ENCODE results near the gene USH1C. TPM values are rescaled to one million over a fixed set of nuclear protein-coding genes. Genes with fewer than 3 reads are reported as not detected.

USH1C gene
- total RNA-seq, 1 donor, result not detected

GRCh38 chr11:17543574-17544180 lies 539 bp downstream of the USH1C start:
- Histone ChIP-seq H3K4me1 (ENCODE audit: insufficient read depth, low read length) (no peaks in the 10 kb centered on the region), H3K9me3 (ENCODE audit: low read depth, low read length) (no peaks in the 10 kb centered on the region), H3K27me3 (ENCODE audit: insufficient read depth, low read length) (peaks cover 7% of the 10 kb centered on the region), H3K4me3 (ENCODE audit: low read length) (no peak overlapping the region)

- Histone ChIP-seq H3K9me3 (ENCODE audit: low read depth, low read length) (no peaks in the 10 kb centered on the region), H3K4me3 (ENCODE audit: low read length) (no peak overlapping the region), H3K27me3 (ENCODE audit: insufficient read depth, low read length) (peaks cover 7% of the 10 kb centered on the region), H3K4me1 (ENCODE audit: insufficient read depth, low read length) (no peaks in the 10 kb centered on the region)
Observed at GRCh38 chr11:17543041-17543440, 1.2 kb downstream of the USH1C start.

GRCh38 chr11:17542249-17542648 lies 2.0 kb downstream of the USH1C start:
- peaks cover 7% of the 10 kb centered on the region for H3K27me3 ChIP-seq (ENCODE audit: insufficient read depth, low read length)
- H3K4me1 ChIP-seq (ENCODE audit: insufficient read depth, low read length), result no peaks in the 10 kb centered on the region
- H3K4me3 ChIP-seq (ENCODE audit: low read length), result no peak overlapping the region
- no peaks in the 10 kb centered on the region for H3K9me3 ChIP-seq (ENCODE audit: low read depth, low read length)

DNA sequence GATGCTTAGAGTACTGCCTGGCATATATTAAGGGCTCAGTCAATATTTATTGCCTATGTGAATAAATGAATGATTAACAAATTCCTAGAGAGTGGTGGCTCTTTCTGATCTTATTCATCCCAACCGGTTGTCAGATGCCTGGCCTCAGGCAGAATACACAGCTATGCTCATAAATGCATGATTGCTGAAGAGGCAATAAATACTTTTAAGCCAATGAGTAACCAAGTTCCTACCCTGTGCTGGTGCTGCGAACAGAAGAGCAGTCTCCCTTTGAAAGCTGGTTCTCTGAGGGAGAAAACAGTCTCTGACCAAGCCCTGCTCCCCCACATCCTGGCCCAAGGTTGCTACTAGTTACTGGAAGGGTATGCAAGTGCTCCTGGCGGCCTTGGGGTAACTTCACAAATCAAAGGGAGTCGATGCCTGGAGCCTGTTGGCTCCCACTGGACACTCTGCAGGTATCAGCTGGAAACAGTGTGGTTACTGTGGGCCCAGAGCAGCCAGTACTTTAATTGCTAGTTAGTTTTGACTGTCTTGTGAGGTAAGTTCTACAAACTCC lies 2.8 kb downstream of the USH1C start:
- H3K9me3 ChIP-seq (ENCODE audit: low read depth, low read length), result no peaks in the 10 kb centered on the region
- no peaks in the 10 kb centered on the region for H3K4me1 ChIP-seq (ENCODE audit: insufficient read depth, low read length)
- H3K27me3 ChIP-seq (ENCODE audit: insufficient read depth, low read length), result peaks cover 7% of the 10 kb centered on the region
- H3K4me3 ChIP-seq (ENCODE audit: low read length), result no peak overlapping the region

DNA sequence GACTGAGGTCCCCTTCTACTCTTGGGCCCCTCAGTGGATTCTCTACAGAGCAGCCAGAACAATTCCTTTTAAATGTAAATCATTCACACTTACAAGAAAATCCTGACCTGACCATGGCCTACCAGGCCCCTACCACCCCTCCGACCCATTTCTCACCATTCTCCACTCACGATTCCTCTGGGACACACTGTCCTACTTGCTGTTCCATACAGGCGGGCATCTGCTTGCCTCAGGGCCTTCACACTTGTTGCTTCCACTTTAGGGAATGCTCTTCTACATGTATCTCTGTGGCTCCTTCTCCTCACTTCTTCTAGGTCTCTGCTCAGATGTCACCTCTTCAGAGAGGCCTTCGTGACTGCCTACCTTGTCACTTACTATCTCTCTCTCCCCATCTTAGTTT lies 3.4 kb downstream of the USH1C start:
- Histone ChIP-seq H3K9me3 (ENCODE audit: low read depth, low read length) (no peaks in the 10 kb centered on the region), H3K4me3 (ENCODE audit: low read length) (no peak overlapping the region), H3K27me3 (ENCODE audit: insufficient read depth, low read length) (peaks cover 7% of the 10 kb centered on the region), H3K4me1 (ENCODE audit: insufficient read depth, low read length) (no peaks in the 10 kb centered on the region)

DNA sequence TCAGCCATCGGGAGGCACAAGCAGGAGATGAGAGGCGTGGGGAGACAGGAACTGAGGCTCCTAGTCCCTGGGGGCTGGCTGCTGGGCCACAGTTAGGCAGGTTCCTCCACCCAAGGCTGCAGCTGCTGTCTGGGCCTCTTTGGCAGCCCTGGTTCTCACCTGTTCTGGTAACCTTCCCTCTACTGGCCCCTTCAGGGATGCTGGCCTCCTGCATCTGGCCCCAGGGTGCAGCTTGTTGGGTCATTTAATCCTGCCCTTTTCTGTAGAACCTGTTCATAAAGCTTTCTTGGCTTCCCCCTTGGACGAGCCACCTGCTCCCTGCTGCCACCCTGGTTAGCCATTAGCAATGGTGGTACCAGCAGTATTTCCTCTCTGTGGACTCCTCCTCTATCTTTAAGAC lies 5.5 kb downstream of the USH1C start:
- H3K27me3 ChIP-seq (ENCODE audit: insufficient read depth, low read length), result peaks cover 2% of the 10 kb centered on the region
- H3K9me3 ChIP-seq (ENCODE audit: low read depth, low read length), result no peaks in the 10 kb centered on the region
- H3K4me1 ChIP-seq (ENCODE audit: insufficient read depth, low read length), result no peaks in the 10 kb centered on the region
- H3K4me3 ChIP-seq (ENCODE audit: low read length), result no peak overlapping the region

DNA sequence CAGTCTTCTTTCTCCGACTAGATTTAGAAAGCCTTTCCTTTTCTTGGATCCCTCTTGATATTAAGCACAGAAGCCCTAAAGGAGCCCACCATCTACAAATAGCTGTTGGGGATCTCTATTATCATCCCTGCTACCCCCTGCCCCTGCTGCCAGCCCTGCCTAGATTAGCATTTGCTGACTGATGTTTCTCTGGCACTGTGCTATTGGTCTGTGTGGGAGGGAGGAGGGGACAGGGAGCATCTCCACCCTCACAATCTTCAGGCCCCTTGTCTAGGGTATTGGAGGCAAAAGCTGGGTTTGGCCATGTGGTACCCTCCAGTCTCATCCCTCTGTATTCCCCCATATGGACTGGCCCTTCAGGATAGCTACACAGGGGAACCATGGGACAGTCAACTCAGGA lies 6.2 kb downstream of the USH1C start:
- H3K27me3 ChIP-seq (ENCODE audit: insufficient read depth, low read length), result no peaks in the 10 kb centered on the region
- no peaks in the 10 kb centered on the region for H3K4me1 ChIP-seq (ENCODE audit: insufficient read depth, low read length)
- no peak overlapping the region for H3K4me3 ChIP-seq (ENCODE audit: low read length)
- H3K9me3 ChIP-seq (ENCODE audit: low read depth, low read length), result no peaks in the 10 kb centered on the region

DNA sequence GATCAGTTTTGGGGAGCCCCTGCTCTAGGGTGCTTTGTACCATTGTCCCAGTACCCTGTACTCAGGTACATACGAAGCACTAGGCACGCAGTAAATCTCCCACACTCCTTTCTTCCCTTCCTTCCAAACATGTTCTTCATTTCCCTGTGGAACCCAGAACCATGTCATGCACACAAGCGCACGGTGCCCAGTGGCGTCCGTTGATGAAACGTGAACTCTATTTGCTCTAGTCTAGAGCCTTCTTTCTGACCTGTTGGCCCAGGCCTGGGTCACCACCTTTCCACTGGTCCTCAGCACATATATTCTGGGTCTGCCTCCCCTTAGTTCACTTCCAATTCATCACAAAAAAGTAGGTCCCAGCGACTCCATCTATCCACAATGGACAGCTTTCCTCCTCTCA lies 7.0 kb downstream of the USH1C start:
- no peaks in the 10 kb centered on the region for H3K4me1 ChIP-seq (ENCODE audit: insufficient read depth, low read length)
- no peaks in the 10 kb centered on the region for H3K27me3 ChIP-seq (ENCODE audit: insufficient read depth, low read length)
- H3K9me3 ChIP-seq (ENCODE audit: low read depth, low read length), result no peaks in the 10 kb centered on the region
- H3K4me3 ChIP-seq (ENCODE audit: low read length), result no peak overlapping the region

DNA sequence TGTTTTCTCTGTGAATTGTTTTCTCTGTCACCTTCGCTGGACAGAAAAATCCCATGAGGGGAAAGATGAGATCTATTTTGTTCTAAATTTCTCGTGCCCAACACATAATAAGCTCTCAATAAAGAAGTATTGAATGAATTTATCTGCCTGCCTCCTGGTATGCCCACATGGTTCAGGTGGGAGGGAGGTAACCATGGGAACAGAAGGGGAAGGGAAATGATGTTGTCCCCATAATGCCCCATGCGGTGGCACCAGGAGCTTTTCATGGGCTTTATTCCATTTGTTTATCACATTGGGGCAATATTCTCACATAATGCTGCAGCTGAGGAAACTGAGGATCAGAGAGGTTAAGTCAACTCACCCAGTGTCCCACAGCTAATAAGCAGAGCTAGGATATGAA lies 8.7 kb downstream of the USH1C start:
- H3K9me3 ChIP-seq (ENCODE audit: low read depth, low read length), result no peaks in the 10 kb centered on the region
- H3K4me1 ChIP-seq (ENCODE audit: insufficient read depth, low read length), result no peaks in the 10 kb centered on the region
- no peaks in the 10 kb centered on the region for H3K27me3 ChIP-seq (ENCODE audit: insufficient read depth, low read length)
- no peak overlapping the region for H3K4me3 ChIP-seq (ENCODE audit: low read length)

DNA sequence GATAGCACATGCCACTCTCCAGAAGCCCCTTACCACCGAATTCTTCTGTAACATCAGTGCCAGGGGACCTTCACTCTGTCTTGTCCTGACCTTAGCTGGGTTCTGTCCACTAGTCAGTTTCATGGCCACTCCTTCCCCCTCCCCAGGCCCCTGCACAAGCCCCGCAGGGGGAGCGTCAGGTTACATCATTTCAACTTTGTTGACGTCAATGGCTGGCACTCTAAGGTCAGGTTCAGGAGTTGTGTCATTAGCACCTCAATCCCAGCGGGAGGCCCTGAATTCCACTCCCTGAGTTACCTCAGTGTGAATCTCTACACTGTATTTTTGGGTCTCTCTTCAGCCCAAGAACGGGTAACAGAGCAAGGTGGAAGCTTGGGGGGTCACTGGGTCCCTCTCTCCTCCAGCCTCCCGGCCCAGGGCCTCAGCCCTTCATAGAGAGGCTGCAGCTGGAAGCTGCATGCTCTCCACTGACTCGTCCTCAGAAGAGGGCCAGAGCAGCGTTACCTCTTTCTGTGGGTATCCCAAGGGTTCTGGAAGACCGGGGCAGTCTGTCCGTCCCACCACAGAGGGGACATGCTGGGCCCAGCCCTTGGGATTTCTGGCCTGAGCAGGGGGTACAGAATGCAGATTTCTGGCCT lies 10.3 kb downstream of the USH1C start:
- Histone ChIP-seq H3K27me3 (ENCODE audit: insufficient read depth, low read length) (no peaks in the 10 kb centered on the region), H3K4me1 (ENCODE audit: insufficient read depth, low read length) (no peaks in the 10 kb centered on the region), H3K4me3 (ENCODE audit: low read length) (no peak overlapping the region), H3K9me3 (ENCODE audit: low read depth, low read length) (no peaks in the 10 kb centered on the region)

- Histone ChIP-seq H3K27me3 (ENCODE audit: insufficient read depth, low read length) (no peaks in the 10 kb centered on the region), H3K4me3 (ENCODE audit: low read length) (no peak overlapping the region), H3K4me1 (ENCODE audit: insufficient read depth, low read length) (no peaks in the 10 kb centered on the region), H3K9me3 (ENCODE audit: low read depth, low read length) (no peaks in the 10 kb centered on the region)
Observed at GRCh38 chr11:17533341-17533740, 10.9 kb downstream of the USH1C start.

GRCh38 chr11:17532784-17533183 lies 11.4 kb downstream of the USH1C start:
- Histone ChIP-seq H3K4me3 (ENCODE audit: low read length) (no peak overlapping the region), H3K9me3 (ENCODE audit: low read depth, low read length) (no peaks in the 10 kb centered on the region), H3K27me3 (ENCODE audit: insufficient read depth, low read length) (no peaks in the 10 kb centered on the region), H3K4me1 (ENCODE audit: insufficient read depth, low read length) (no peaks in the 10 kb centered on the region)

GRCh38 chr11:17531636-17532113 lies 12.5 kb downstream of the USH1C start:
- H3K9me3 ChIP-seq (ENCODE audit: low read depth, low read length), result no peaks in the 10 kb centered on the region
- H3K27me3 ChIP-seq (ENCODE audit: insufficient read depth, low read length), result no peaks in the 10 kb centered on the region
- H3K4me1 ChIP-seq (ENCODE audit: insufficient read depth, low read length), result no peaks in the 10 kb centered on the region
- no peak overlapping the region for H3K4me3 ChIP-seq (ENCODE audit: low read length)

DNA sequence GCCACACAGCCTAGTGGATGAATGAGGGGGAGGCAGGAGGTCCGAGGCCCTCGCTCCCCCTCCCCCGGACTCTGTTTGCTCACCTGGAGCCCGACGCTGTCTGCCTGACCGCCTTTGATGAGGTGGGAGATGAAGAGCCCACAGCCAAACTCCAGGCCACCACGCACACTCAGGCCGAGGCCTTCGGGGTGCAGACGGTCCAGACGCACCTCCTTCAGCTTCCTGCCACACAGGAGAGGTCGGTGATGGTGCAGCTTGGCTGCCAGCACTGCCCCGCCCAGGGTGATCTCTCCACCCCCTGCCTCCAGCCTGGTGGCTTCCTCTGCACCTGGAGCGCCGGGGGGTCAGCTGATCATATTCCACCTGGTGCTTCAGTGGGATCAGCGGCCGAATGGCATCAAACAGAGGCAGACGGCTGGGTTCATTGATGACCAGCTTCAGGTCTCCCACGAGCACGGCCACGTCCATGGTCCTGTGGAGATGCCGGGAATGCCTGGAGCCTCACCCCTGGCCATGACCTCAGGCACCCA lies 13.1 kb downstream of the USH1C start:
- H3K4me3 ChIP-seq (ENCODE audit: low read length), result no peak overlapping the region
- no peaks in the 10 kb centered on the region for H3K27me3 ChIP-seq (ENCODE audit: insufficient read depth, low read length)
- H3K9me3 ChIP-seq (ENCODE audit: low read depth, low read length), result no peaks in the 10 kb centered on the region
- no peaks in the 10 kb centered on the region for H3K4me1 ChIP-seq (ENCODE audit: insufficient read depth, low read length)

DNA sequence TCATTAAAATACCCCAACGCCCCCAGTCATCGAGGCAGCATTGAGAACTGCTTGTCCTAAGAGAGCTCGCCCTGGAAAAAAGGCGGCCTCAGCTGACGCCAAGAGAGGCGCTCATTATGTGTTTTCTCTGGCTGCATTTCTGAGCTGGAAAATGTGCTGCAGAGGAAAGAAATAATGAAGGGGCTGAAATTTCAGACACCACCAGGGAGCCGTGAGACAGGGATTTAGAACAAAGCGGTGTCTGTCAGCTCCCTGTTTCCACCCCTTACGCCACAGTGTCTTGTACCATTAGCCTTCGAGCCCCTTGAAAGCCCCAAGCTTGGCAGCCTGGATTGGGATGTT lies 14.4 kb downstream of the USH1C start:
- no peak overlapping the region for H3K4me3 ChIP-seq (ENCODE audit: low read length)
- no peaks in the 10 kb centered on the region for H3K4me1 ChIP-seq (ENCODE audit: insufficient read depth, low read length)
- no peaks in the 10 kb centered on the region for H3K27me3 ChIP-seq (ENCODE audit: insufficient read depth, low read length)
- H3K9me3 ChIP-seq (ENCODE audit: low read depth, low read length), result no peaks in the 10 kb centered on the region

Data from mononuclear cell (primary cell).